ENCODE results near the gene CFAP77.

DNA sequence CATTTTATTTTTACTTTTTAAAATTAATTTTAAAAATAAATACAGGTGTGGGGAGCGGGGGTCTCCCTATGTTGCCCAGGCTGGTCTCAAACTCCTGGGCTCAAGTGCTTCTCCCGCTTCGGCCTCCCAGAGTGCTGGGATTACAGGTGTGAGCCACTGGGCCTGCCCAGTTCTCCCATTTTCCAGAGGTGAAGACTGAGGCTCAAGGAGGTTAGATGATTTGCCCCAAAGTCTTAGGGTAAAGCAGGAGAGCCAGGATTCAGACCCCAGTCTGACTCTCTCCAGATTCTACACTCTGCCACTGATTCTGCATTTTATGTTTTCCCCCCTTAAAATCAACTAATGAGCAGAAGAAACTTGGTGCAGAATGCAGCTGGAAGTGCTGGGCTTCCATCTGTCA is 36.9 kb downstream of the CFAP77 start:
- TF ChIP-seq EZH2phosphoT487 (IDR thresholded peaks at IDR 0.05; ENCODE audit: insufficient read depth, low read depth) (no peak), EZH2 (IDR thresholded peaks at IDR 0.05; ENCODE audit: insufficient read depth, poor library complexity, severe bottlenecking) (no peak)
